ENCODE results near the gene GTF2F2.

GRCh38 chr13:45315520-45316167, 195.3 kb downstream of the GTF2F2 start:
- TF ChIP-seq POLR2A (IDR thresholded peaks at IDR 0.05): no peak
- TF ChIP-seq, protein P1, sequence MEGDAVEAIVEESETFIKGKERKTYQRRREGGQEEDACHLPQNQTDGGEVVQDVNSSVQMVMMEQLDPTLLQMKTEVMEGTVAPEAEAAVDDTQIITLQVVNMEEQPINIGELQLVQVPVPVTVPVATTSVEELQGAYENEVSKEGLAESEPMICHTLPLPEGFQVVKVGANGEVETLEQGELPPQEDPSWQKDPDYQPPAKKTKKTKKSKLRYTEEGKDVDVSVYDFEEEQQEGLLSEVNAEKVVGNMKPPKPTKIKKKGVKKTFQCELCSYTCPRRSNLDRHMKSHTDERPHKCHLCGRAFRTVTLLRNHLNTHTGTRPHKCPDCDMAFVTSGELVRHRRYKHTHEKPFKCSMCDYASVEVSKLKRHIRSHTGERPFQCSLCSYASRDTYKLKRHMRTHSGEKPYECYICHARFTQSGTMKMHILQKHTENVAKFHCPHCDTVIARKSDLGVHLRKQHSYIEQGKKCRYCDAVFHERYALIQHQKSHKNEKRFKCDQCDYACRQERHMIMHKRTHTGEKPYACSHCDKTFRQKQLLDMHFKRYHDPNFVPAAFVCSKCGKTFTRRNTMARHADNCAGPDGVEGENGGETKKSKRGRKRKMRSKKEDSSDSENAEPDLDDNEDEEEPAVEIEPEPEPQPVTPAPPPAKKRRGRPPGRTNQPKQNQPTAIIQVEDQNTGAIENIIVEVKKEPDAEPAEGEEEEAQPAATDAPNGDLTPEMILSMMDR (IDR thresholded peaks at IDR 0.05): no peak
